CD4-positive, CD25-positive, alpha-beta regulatory T cell (primary cell): ENCODE data around the gene FCER2. TPM values are rescaled to one million over a fixed set of nuclear protein-coding genes. Genes with fewer than 3 reads are reported as not detected.

Experiments
- ATAC-seq, 2 donors: fragments of 150-1000 bp; cut with Tn5 transposase; one replicate each; pipeline ENCODE4 v1.10.0; 2021; ENCODE audit warnings: low read depth in 2 of 2, moderate number of reproducible peaks in 2 of 2, moderate library complexity in 1 of 2
- DNase-seq, 3 donors: peaks; one replicate each; pipeline versions ENCODE4 v3.0.0 to v3.0.0-alpha.2; 2012 to 2022; ENCODE audit warnings: mixed read lengths in 1 of 3
- H3K27ac ChIP-seq: one replicate; pipeline ENCODE4 v1.7.0; 2013; ENCODE audit warnings: mild to moderate bottlenecking, low read length; ENCODE audit not compliant: insufficient read depth, poor library complexity, severe bottlenecking
- H3K27me3 ChIP-seq: one replicate; pipeline ENCODE4 v1.7.0; 2013; ENCODE audit warnings: low read length; ENCODE audit not compliant: control insufficient read depth, insufficient read depth
- H3K36me3 ChIP-seq: one replicate; pipeline ENCODE4 v1.7.0; 2013; ENCODE audit warnings: mild to moderate bottlenecking, low read length, moderate library complexity; ENCODE audit not compliant: control insufficient read depth, insufficient read depth
- H3K4me1 ChIP-seq: 2 replicates; pipeline ENCODE4 v1.7.0; 2013; ENCODE audit warnings: mild to moderate bottlenecking, low read length; ENCODE audit not compliant: insufficient read depth, control insufficient read depth, poor library complexity, severe bottlenecking
- H3K4me3 ChIP-seq: one replicate; pipeline ENCODE4 v1.7.0; 2013; ENCODE audit warnings: low read depth, mild to moderate bottlenecking, low read length, moderate library complexity
- H3K9me3 ChIP-seq, 2 experiments: 1 replicate in 1 of 2; 2 replicates in 1 of 2; pipeline ENCODE4 v1.7.0; 2013; ENCODE audit warnings: low read length in 2 of 2, mild to moderate bottlenecking in 1 of 2, moderate library complexity in 1 of 2; ENCODE audit not compliant: control insufficient read depth in 2 of 2
- H3K27ac Mint-ChIP-seq, 3 donors: one replicate each; pipeline ENCODE4 v1.8.0; 2020 to 2022; ENCODE audit warnings: mild to moderate bottlenecking in 3 of 3, mixed read lengths in 3 of 3, moderate library complexity in 2 of 3
- H3K27me3 Mint-ChIP-seq: one replicate; pipeline ENCODE4 v1.8.0; 2022; ENCODE audit warnings: mild to moderate bottlenecking, mixed read lengths
- H3K36me3 Mint-ChIP-seq: one replicate; pipeline ENCODE4 v1.8.0; 2020; ENCODE audit warnings: mixed read lengths
- H3K4me1 Mint-ChIP-seq, 4 donors: one replicate each; pipeline ENCODE4 v1.8.0; 2020 to 2022; ENCODE audit warnings: mixed read lengths in 4 of 4, mild to moderate bottlenecking in 1 of 4
- H3K4me3 Mint-ChIP-seq, 4 donors: one replicate each; pipeline ENCODE4 v1.8.0; 2020 to 2022; ENCODE audit warnings: mild to moderate bottlenecking in 4 of 4, mixed read lengths in 4 of 4, moderate library complexity in 3 of 4
- H3K9me3 Mint-ChIP-seq, 7 donors: one replicate each; pipeline ENCODE4 v1.8.0; 2020 to 2022; ENCODE audit warnings: mixed read lengths in 7 of 7, mild to moderate bottlenecking in 3 of 7, moderate library complexity in 2 of 7
- polyA plus RNA-seq, 4 donors: library from polyadenylated mRNA; unstranded; fragments of 300-500 nt; fragmentation: Illumina TruSeq; gene quantifications; one replicate each; pipeline ENCODE4 v1.2.3, GENCODE V29; 2021
- total RNA-seq: library from RNA; stranded (reverse); gene quantifications from one replicate; pipeline ENCODE4 v1.2.3, GENCODE V29; 2022

FCER2 gene
- total and polyA plus RNA-seq, 5 donors from 2014 or later = 0.34 to 4.5 (median 0.48) TPM; not detected in 2

DNA sequence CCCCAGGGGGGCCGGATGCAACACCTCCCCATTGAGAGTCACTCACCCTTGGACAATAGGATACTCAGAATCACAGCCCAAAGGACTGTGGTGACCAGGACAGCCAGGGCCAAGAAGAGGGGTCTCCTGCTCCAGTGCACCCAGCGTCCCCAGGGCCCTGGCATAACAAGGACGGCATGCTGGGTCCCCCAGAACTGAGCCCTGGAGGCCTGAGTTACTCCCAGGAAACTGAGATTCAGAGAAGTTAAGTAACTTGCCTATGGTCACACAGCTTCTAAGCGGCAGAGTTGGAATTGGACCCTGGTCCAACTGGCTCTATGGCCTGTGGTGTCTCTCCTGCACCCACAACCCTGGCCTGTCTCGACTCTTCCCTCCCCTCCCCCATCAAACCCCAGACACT, 29.7 kb upstream of the FCER2 start:
- H3K4me1 Mint-ChIP-seq = peaks cover 0 to 16% (median 3%) of the 10 kb centered on the region in 4 donors
- peaks cover 9% of the 10 kb centered on the region for H3K4me1 ChIP-seq
- no peaks in the 10 kb centered on the region for H3K9me3 ChIP-seq
- no peak overlapping the region for H3K27ac Mint-ChIP-seq
- ATAC-seq (no peak), DNase-seq (no peak)
- no peak overlapping the region for H3K4me3 Mint-ChIP-seq
- peaks cover 54% of the 10 kb centered on the region for H3K27me3 Mint-ChIP-seq
- H3K36me3 ChIP-seq = no peaks in the 10 kb centered on the region
- H3K9me3 Mint-ChIP-seq = peaks cover 0 to 2% (median 0%) of the 10 kb centered on the region in 7 donors
- peaks cover 12% of the 10 kb centered on the region for H3K27me3 ChIP-seq
- H3K4me3 ChIP-seq = no peak overlapping the region
- no peaks in the 10 kb centered on the region for H3K36me3 Mint-ChIP-seq
- no peak overlapping the region for H3K27ac ChIP-seq

DNA sequence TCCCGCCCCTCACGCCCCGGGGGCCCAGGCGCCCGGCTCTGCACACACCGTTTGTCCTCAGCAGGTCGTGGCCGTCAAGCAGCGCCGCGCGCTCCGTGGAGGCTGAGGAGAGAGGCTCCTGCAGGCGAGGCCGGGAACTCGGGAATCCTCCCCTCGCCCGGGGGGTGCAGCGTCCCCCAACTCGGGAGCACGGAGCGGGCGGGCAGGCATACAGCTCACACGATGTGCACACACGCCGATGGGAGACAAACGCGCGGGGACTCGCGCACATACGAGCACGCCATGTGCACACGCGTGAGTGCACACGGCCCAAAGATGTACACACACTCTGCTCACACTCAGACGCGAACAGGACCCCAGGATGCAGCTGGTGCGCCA, 29.3 kb upstream of the FCER2 start:
- H3K27me3 Mint-ChIP-seq = peaks cover 54% of the 10 kb centered on the region
- H3K9me3 Mint-ChIP-seq = peaks cover 0 to 2% (median 0%) of the 10 kb centered on the region in 7 donors
- H3K4me3 Mint-ChIP-seq = no peak overlapping the region
- Histone ChIP-seq H3K4me1 (peaks cover 9% of the 10 kb centered on the region), H3K27ac (no peak overlapping the region), H3K27me3 (peaks cover 12% of the 10 kb centered on the region), H3K36me3 (no peaks in the 10 kb centered on the region), H3K4me3 (no peak overlapping the region), H3K9me3 (no peaks in the 10 kb centered on the region)
- peaks cover 0 to 16% (median 3%) of the 10 kb centered on the region in 4 donors for H3K4me1 Mint-ChIP-seq
- no peak overlapping the region for H3K27ac Mint-ChIP-seq
- DNase-seq (no peak), ATAC-seq (no peak)
- no peaks in the 10 kb centered on the region for H3K36me3 Mint-ChIP-seq

DNA sequence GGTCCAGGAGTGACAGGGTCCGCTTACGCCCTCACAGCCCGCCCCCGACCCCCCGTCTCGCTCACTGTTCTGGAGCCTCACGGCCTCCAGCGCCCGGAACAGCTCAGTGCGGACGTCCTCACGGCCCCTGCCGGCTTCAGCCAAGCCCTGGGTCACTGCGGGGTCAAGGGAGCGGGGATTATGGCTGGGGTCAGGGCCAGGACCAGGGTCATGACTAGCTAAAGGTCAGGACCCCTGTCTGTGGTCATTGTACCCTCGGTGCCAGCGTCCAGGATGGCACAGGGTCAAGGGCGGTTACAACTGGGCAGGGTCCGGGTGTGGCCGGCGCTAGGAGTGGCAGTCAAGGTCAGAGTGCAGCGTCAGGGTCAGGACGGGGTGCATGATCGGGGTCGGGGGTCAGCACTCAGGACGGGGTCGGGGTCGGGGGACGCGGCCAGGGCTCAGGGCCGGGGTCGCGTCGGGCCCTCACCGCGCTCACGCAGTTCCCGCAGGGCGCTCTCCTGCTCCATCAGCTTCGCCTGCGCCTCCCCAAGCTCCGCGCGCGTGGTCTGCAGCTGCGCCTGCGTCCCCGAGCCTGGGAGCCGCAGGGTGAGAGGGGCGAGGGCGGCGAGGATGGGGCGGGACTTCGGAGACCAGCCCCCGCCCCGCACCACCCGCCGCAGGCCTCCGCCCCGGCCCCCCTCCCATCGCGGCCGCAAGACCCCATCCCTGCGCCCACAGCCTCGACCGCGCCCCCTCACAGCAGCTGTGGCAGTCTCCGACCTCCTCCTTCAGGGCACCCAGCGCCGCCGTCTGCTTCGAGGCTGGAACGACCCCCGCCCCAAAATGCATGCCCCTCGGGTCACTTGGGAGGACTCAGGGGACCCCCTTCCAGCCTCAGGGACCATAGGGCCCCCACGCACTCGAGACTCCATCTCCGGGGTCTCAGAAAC, 28.6 kb upstream of the FCER2 start:
- peaks cover 51% of the 10 kb centered on the region for H3K27me3 Mint-ChIP-seq
- Histone ChIP-seq H3K4me3 (no peak overlapping the region), H3K27ac (no peak overlapping the region), H3K36me3 (no peaks in the 10 kb centered on the region), H3K9me3 (no peaks in the 10 kb centered on the region), H3K27me3 (peaks cover 12% of the 10 kb centered on the region), H3K4me1 (peaks cover 9% of the 10 kb centered on the region)
- no peak overlapping the region for H3K27ac Mint-ChIP-seq
- peaks cover 0 to 2% (median 0%) of the 10 kb centered on the region in 7 donors for H3K9me3 Mint-ChIP-seq
- H3K4me3 Mint-ChIP-seq = no peak overlapping the region
- no peaks in the 10 kb centered on the region for H3K36me3 Mint-ChIP-seq
- peaks cover 0 to 16% (median 3%) of the 10 kb centered on the region in 4 donors for H3K4me1 Mint-ChIP-seq
- ATAC-seq (no peak), DNase-seq (no peak)

DNA sequence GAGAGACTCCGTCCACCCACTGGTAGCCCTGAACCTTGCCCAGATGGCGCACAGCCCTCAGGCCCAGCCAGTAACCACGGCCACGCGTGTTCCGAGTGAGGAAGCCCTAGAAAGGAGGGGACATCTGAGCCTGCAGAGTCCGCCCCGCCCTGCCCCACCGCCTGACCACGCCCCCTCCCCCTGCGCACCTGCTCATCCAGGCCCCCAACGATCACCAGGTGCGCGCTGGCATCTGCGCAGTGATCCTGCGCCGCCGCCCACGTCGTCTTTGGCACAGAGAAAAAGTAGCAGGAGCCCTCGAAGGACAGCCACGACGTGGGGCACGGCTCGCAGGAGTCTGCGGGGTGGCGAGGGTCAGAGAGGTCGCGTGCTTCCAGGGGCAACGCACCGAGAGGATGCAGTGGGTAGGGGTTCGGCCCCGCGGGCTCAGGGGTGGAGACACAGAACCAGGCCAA, 27.9 kb upstream of the FCER2 start:
- Mint-ChIP-seq H3K4me3 (peak overlapping the region in 2 of 4 donors; percentile 39 to 48), H3K27ac (peak overlapping the region in 1 of 3 donors; percentile 32), H3K36me3 (no peaks in the 10 kb centered on the region), H3K27me3 (peaks cover 51% of the 10 kb centered on the region), H3K9me3 (peaks cover 0 to 2% (median 0%) of the 10 kb centered on the region in 7 donors), H3K4me1 (peaks cover 0 to 16% (median 3%) of the 10 kb centered on the region in 4 donors)
- Histone ChIP-seq H3K9me3 (no peaks in the 10 kb centered on the region), H3K27me3 (peaks cover 12% of the 10 kb centered on the region), H3K27ac (no peak overlapping the region), H3K4me1 (peaks cover 9% of the 10 kb centered on the region), H3K36me3 (no peaks in the 10 kb centered on the region), H3K4me3 (no peak overlapping the region)
- DNase-seq = no peak
- ATAC-seq = no peak

DNA sequence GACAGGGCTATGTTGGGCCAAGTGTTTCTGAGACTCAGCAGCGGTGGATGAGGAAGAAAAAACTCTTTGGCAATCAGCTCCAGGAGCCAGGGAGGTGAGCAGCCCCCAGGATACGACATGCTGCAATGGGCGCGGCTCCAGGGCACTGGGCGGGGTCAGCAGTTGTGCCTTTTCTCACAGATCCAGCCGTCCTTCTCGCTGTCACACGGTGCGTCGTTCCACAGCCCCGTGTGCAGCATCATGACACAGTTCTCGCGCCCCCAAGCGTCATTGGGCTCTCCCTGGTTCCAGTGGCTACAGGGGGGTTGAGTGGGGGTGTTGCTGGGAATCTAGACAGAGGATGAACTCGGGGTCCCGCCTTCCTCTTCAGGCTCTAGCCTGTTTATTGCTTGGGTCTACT, 27.3 kb upstream of the FCER2 start:
- peak in 1 of 2 donors; percentile 6 for ATAC-seq
- Mint-ChIP-seq H3K4me3 (no peak overlapping the region), H3K4me1 (peaks cover 0 to 16% (median 3%) of the 10 kb centered on the region in 4 donors), H3K27ac (no peak overlapping the region), H3K27me3 (peaks cover 51% of the 10 kb centered on the region), H3K9me3 (peaks cover 0 to 2% (median 0%) of the 10 kb centered on the region in 7 donors), H3K36me3 (no peaks in the 10 kb centered on the region)
- no peak overlapping the region for H3K4me3 ChIP-seq
- H3K9me3 ChIP-seq = no peaks in the 10 kb centered on the region
- peaks cover 9% of the 10 kb centered on the region for H3K4me1 ChIP-seq
- no peak overlapping the region for H3K27ac ChIP-seq
- peaks cover 10% of the 10 kb centered on the region for H3K27me3 ChIP-seq
- H3K36me3 ChIP-seq = no peaks in the 10 kb centered on the region
- no peak for DNase-seq

DNA sequence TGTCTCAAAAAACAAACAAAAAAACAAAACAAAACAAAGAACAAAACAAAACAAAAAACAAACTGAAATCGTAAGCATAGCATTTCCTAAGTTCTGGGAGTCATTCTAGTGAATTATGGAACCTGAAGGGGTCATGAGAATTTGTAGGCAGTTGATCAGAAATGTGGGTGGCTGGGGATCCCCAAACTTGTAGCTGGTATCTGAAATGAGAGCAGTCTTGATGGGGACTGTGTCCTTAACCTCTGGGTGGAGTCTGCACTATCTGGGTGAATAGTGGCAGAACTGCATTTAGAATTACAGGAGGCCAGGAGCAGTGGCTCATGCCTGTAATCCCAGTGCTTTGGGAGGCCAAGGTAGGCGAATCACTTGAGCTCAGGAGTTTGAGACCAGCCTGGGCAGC, 23.9 kb upstream of the FCER2 start:
- Mint-ChIP-seq H3K4me3 (no peak overlapping the region), H3K27ac (no peak overlapping the region)
- ATAC-seq = no peak

DNA sequence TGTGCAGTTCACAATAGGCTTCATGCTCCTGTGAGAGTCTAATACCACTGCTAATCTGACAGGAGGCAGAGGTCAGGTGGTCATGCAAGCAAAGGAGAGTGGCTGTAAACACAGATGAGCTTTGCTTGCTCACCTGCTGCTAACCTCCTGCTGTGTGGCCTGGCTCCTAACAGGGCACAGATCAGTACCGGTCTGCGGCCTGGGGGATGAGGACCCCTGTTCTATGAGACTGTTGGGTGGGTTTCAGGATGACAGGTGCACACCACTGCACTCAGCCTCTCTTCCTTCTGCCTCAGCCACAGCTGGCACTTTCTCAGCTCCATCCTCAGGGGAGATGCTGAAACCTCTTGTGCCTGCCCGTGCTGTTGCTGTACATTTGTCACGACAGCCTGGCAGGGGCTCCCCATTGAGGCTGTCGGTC, 20.3 kb upstream of the FCER2 start:
- no peak for DNase-seq
- H3K4me1 Mint-ChIP-seq = peaks cover 0 to 5% (median 2%) of the 10 kb centered on the region in 4 donors

More for the DNA sequence above, 23.9 kb upstream of the FCER2 start:
- peaks cover 9% of the 10 kb centered on the region for H3K4me1 ChIP-seq
- H3K27ac ChIP-seq = no peak overlapping the region
- no peak overlapping the region for H3K4me3 ChIP-seq
- H3K36me3 Mint-ChIP-seq = no peaks in the 10 kb centered on the region
- H3K9me3 Mint-ChIP-seq = peaks cover 0 to 5% (median 0%) of the 10 kb centered on the region in 7 donors
- H3K27me3 Mint-ChIP-seq = peaks cover 27% of the 10 kb centered on the region
- DNase-seq = no peak
- H3K9me3 ChIP-seq = no peaks in the 10 kb centered on the region
- H3K4me1 Mint-ChIP-seq = peaks cover 0 to 13% (median 3%) of the 10 kb centered on the region in 4 donors
- no peaks in the 10 kb centered on the region for H3K36me3 ChIP-seq
- peaks cover 10% of the 10 kb centered on the region for H3K27me3 ChIP-seq

More for the DNA sequence above, 20.3 kb upstream of the FCER2 start:
- Histone ChIP-seq H3K27ac (no peak overlapping the region), H3K4me3 (no peak overlapping the region), H3K4me1 (no peaks in the 10 kb centered on the region), H3K9me3 (no peaks in the 10 kb centered on the region), H3K27me3 (no peaks in the 10 kb centered on the region), H3K36me3 (no peaks in the 10 kb centered on the region)
- Mint-ChIP-seq H3K27me3 (no peaks in the 10 kb centered on the region), H3K36me3 (no peaks in the 10 kb centered on the region), H3K9me3 (peaks cover 0 to 8% (median 0%) of the 10 kb centered on the region in 7 donors), H3K27ac (no peak overlapping the region), H3K4me3 (no peak overlapping the region)
- no peak for ATAC-seq
